Breast epithelium (tissue), 3 donors: ENCODE measurements around the gene PTPRCAP.

ENCODE experiments used
- CTCF ChIP-seq, 3 donors: fragments of 450-650 bp; IDR thresholded peaks; one replicate each; pipeline ENCODE4 v1.5.1; 2016 to 2017; ENCODE audit warnings: antibody characterized with exemption in 3 of 3, mild to moderate bottlenecking in 3 of 3, moderate library complexity in 3 of 3
- POLR2A ChIP-seq: fragments of 450-650 bp; IDR thresholded peaks from one replicate; pipeline ENCODE4 v1.6.1; 2016; ENCODE audit warnings: antibody characterized with exemption, mild to moderate bottlenecking, moderate library complexity
- POLR2AphosphoS5 ChIP-seq, 3 donors: sonication (generic); formaldehyde crosslinking; IDR thresholded peaks; one replicate each; pipeline ENCODE4 v1.6.1; 2017; ENCODE audit warnings: antibody characterized with exemption in 3 of 3

DNA sequence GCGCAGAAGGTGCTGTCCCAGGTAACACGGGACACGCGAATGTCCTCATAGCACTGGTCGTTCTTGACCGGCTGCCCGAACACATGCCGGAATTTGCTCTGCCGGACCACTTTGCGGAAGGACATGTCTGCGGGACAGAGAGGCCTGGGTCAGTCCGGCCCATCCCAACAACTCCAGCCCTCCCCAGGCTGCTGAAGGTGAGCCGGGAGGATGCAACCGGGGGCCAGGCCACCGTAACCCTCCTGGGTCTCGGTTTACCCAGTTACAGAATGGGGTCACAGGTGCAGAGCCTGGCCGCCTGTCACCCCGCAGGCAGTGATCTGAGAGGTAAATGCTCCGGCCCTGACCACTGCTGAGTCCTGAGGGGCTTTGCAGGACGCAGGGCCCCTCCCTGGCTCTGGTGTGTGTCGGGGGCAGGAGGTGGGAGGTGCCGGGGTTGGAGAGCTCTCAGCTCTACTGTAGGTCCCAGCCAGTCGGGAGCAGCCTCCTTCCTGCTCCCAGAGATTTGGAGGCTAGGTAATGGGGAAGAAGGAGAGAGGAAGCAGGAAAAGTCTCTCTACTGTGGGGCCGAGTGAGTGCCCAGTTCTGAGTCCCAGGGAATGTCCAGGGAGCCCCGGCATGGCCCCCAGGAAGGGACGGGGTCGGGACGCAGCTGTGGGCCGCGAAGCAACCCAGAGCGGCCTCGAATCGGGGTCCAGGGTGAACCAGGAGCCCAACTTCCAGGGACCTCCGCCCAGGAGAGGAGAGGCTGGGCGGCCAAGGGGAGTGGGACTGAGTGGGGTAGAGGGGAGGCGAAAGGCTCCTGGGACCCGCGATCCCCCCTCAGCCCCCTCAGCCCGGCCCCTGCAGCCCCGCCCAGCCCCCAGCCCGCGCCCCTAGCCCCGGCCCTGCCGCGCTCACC is 5.3 kb upstream of the PTPRCAP start:
- TF ChIP-seq CTCF (IDR thresholded peaks at IDR 0.05): no peak
- no peak for TF ChIP-seq POLR2AphosphoS5 (IDR thresholded peaks at IDR 0.05)
- TF ChIP-seq POLR2A: no peak
